ENCODE results near the gene FCHO2.

FCHO2 gene

DNA sequence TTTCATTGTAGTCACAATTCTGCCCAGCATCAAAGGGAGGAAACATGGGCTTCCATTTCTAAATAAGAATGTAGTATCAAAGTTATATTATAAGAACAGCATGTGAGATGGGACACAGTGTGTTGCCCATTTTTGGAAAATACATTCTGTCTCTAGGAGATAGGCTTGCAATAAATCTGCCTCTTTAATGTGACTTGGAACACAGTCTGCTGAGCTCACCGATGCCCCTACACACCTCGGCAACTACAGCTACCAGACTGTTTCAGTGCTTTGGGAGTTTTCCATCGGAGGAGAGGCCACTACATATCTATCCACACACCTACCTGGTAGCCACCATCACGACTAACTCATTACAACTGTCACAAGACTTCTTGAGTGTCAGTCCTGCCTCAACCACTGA, 18.9 kb upstream of the FCHO2 start:
- H4K20me1 ChIP-seq (ENCODE audit: insufficient read depth, low read length) = no peaks in the 10 kb centered on the region
- no peaks in the 10 kb centered on the region for H3K27me3 ChIP-seq (ENCODE audit: insufficient read depth, low read length)
- no peaks in the 10 kb centered on the region for H3K9me3 ChIP-seq (ENCODE audit: low read length)
- no peaks in the 10 kb centered on the region for H3F3A ChIP-seq (ENCODE audit: insufficient read depth, low read length)
- no peaks in the 10 kb centered on the region; the same call in 1 of the 2 replicates for H3K36me3 ChIP-seq (ENCODE audit: insufficient read depth, low read length)
- no peaks in the 10 kb centered on the region for H3K79me2 ChIP-seq (ENCODE audit: insufficient read depth, low read length)
- no peak overlapping the region for H3K4me3 ChIP-seq (ENCODE audit: low read depth, low read length, poor library complexity, severe bottlenecking)
- no peaks in the 10 kb centered on the region for H3K9me2 ChIP-seq (ENCODE audit: low read depth, low read length)
- no peak overlapping the region for H3K4me2 ChIP-seq (ENCODE audit: low read length)
- H2AFZ ChIP-seq (ENCODE audit: low read length) = no peak overlapping the region
- H3K27ac ChIP-seq (ENCODE audit: low read depth, low read length, poor library complexity, severe bottlenecking) = no peak overlapping the region
- no peaks in the 10 kb centered on the region for H3K4me1 ChIP-seq (ENCODE audit: insufficient read depth, low read length, severe bottlenecking)
- H3K9ac ChIP-seq (ENCODE audit: low read length) = no peak overlapping the region
- TF ChIP-seq EZH2 (IDR thresholded peaks at IDR 0.05; ENCODE audit: borderline replicate concordance, low read length) = no peak
- TF ChIP-seq, protein P1, sequence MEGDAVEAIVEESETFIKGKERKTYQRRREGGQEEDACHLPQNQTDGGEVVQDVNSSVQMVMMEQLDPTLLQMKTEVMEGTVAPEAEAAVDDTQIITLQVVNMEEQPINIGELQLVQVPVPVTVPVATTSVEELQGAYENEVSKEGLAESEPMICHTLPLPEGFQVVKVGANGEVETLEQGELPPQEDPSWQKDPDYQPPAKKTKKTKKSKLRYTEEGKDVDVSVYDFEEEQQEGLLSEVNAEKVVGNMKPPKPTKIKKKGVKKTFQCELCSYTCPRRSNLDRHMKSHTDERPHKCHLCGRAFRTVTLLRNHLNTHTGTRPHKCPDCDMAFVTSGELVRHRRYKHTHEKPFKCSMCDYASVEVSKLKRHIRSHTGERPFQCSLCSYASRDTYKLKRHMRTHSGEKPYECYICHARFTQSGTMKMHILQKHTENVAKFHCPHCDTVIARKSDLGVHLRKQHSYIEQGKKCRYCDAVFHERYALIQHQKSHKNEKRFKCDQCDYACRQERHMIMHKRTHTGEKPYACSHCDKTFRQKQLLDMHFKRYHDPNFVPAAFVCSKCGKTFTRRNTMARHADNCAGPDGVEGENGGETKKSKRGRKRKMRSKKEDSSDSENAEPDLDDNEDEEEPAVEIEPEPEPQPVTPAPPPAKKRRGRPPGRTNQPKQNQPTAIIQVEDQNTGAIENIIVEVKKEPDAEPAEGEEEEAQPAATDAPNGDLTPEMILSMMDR (IDR thresholded peaks at IDR 0.05; ENCODE audit: low read length) = no peak

- H3K4me1 ChIP-seq (ENCODE audit: insufficient read depth, low read length, severe bottlenecking) = no peaks in the 10 kb centered on the region
- no peak overlapping the region for H3K27ac ChIP-seq (ENCODE audit: low read depth, low read length, poor library complexity, severe bottlenecking)
- no peaks in the 10 kb centered on the region for H3K9me3 ChIP-seq (ENCODE audit: low read length)
- no peaks in the 10 kb centered on the region; the same call in 1 of the 2 replicates for H3K36me3 ChIP-seq (ENCODE audit: insufficient read depth, low read length)
- H3K4me2 ChIP-seq (ENCODE audit: low read length) = no peak overlapping the region; the same call in 1 of the 2 replicates
- no peaks in the 10 kb centered on the region for H3K27me3 ChIP-seq (ENCODE audit: insufficient read depth, low read length)
- no peaks in the 10 kb centered on the region for H3K9me2 ChIP-seq (ENCODE audit: low read depth, low read length)
- no peak overlapping the region for H3K4me3 ChIP-seq (ENCODE audit: low read depth, low read length, poor library complexity, severe bottlenecking)
- H3K9ac ChIP-seq (ENCODE audit: low read length) = no peak overlapping the region
- H3F3A ChIP-seq (ENCODE audit: insufficient read depth, low read length) = no peaks in the 10 kb centered on the region
- no peaks in the 10 kb centered on the region for H4K20me1 ChIP-seq (ENCODE audit: insufficient read depth, low read length)
- H2AFZ ChIP-seq (ENCODE audit: low read length) = no peak overlapping the region
- no peaks in the 10 kb centered on the region for H3K79me2 ChIP-seq (ENCODE audit: insufficient read depth, low read length)
- no peak for TF ChIP-seq EZH2 (IDR thresholded peaks at IDR 0.05; ENCODE audit: borderline replicate concordance, low read length)
- TF ChIP-seq, protein P1 (IDR thresholded peaks at IDR 0.05; ENCODE audit: low read length) = no peak
Observed at GRCh38 chr5:72937517-72938061, 18.3 kb upstream of the FCHO2 start.

- Histone ChIP-seq H3F3A (ENCODE audit: insufficient read depth, low read length) (no peaks in the 10 kb centered on the region), H3K27ac (ENCODE audit: low read depth, low read length, poor library complexity, severe bottlenecking) (no peak overlapping the region), H3K4me3 (ENCODE audit: low read depth, low read length, poor library complexity, severe bottlenecking) (no peak overlapping the region), H3K36me3 (ENCODE audit: insufficient read depth, low read length) (no peaks in the 10 kb centered on the region; the same call in 1 of the 2 replicates), H3K27me3 (ENCODE audit: insufficient read depth, low read length) (no peaks in the 10 kb centered on the region), H4K20me1 (ENCODE audit: insufficient read depth, low read length) (no peaks in the 10 kb centered on the region), H3K4me1 (ENCODE audit: insufficient read depth, low read length, severe bottlenecking) (no peaks in the 10 kb centered on the region), H3K9me2 (ENCODE audit: low read depth, low read length) (no peaks in the 10 kb centered on the region), H2AFZ (ENCODE audit: low read length) (no peak overlapping the region), H3K9me3 (ENCODE audit: low read length) (no peaks in the 10 kb centered on the region), H3K9ac (ENCODE audit: low read length) (no peak overlapping the region), H3K4me2 (ENCODE audit: low read length) (no peak overlapping the region), H3K79me2 (ENCODE audit: insufficient read depth, low read length) (no peaks in the 10 kb centered on the region)
- TF ChIP-seq, protein P1 (IDR thresholded peaks at IDR 0.05; ENCODE audit: low read length) = no peak
- no peak for TF ChIP-seq EZH2 (IDR thresholded peaks at IDR 0.05; ENCODE audit: borderline replicate concordance, low read length)
Observed at GRCh38 chr5:72938206-72938605, 17.6 kb upstream of the FCHO2 start.
